Measurements from ENCODE around the gene DLX4. TPM values are rescaled to one million over a fixed set of nuclear protein-coding genes. Genes with fewer than 3 reads are reported as not detected.

Gene DLX4
- total RNA-seq, result 0.55 TPM
- long read RNA-seq, result 0 reads

GRCh38 chr17:49969134-49969759 lies at the start of gene DLX4:
Gene DLX4 (plus strand): TSS chr17:49969190. CDS start chr17:49969469, 279 bp downstream.
- DNase-seq (ENCODE audit: low spot score), result no peak

- no peak for DNase-seq (ENCODE audit: low spot score)
These were observed 48.8 kb upstream of the DLX4 start for GRCh38 chr17:49920030-49920769.

- DNase-seq (ENCODE audit: low spot score), result no peak
These were observed 46.9 kb upstream of the DLX4 start for GRCh38 chr17:49922095-49922494.

GRCh38 chr17:49924116-49924515 lies 44.9 kb upstream of the DLX4 start:
- DNase-seq (ENCODE audit: low spot score), result no peak

GRCh38 chr17:49924589-49924988 lies 44.4 kb upstream of the DLX4 start:
- DNase-seq (ENCODE audit: low spot score), result no peak

GRCh38 chr17:49925921-49926320 lies 43.1 kb upstream of the DLX4 start:
- no peak for DNase-seq (ENCODE audit: low spot score)

GRCh38 chr17:49926886-49927285 lies 42.1 kb upstream of the DLX4 start:
- peak; percentile 93 for DNase-seq (ENCODE audit: low spot score)

GRCh38 chr17:49928126-49928800 lies 40.7 kb upstream of the DLX4 start:
- no peak for DNase-seq (ENCODE audit: low spot score)

GRCh38 chr17:49928837-49929475 lies 40.0 kb upstream of the DLX4 start:
- no peak for DNase-seq (ENCODE audit: low spot score)

GRCh38 chr17:49930880-49931279 lies 38.1 kb upstream of the DLX4 start:
- DNase-seq (ENCODE audit: low spot score), result no peak

- no peak for DNase-seq (ENCODE audit: low spot score)
These were observed 37.4 kb upstream of the DLX4 start for GRCh38 chr17:49931416-49932137.

GRCh38 chr17:49932138-49932723 lies 36.8 kb upstream of the DLX4 start:
- no peak for DNase-seq (ENCODE audit: low spot score)

- DNase-seq (ENCODE audit: low spot score), result no peak
These were observed 36.1 kb upstream of the DLX4 start for GRCh38 chr17:49932901-49933300.

GRCh38 chr17:49935526-49936210 lies 33.3 kb upstream of the DLX4 start:
- DNase-seq (ENCODE audit: low spot score), result no peak

GRCh38 chr17:49936386-49936785 lies 32.6 kb upstream of the DLX4 start:
- DNase-seq (ENCODE audit: low spot score), result no peak

- no peak for DNase-seq (ENCODE audit: low spot score)
These were observed 29.7 kb upstream of the DLX4 start for GRCh38 chr17:49939318-49939717.

- DNase-seq (ENCODE audit: low spot score), result no peak
These were observed 27.6 kb upstream of the DLX4 start for GRCh38 chr17:49941427-49941826.

- no peak for DNase-seq (ENCODE audit: low spot score)
These were observed 26.0 kb upstream of the DLX4 start for GRCh38 chr17:49942947-49943346.

GRCh38 chr17:49944273-49944870 lies 24.6 kb upstream of the DLX4 start:
- no peak for DNase-seq (ENCODE audit: low spot score)

- DNase-seq (ENCODE audit: low spot score), result no peak
These were observed 22.8 kb upstream of the DLX4 start for GRCh38 chr17:49946208-49946607.

Measured in mesenteric fat pad (tissue), 1 donor.